Endothelial cell (in vitro differentiated cells): ENCODE results near the gene EPM2A. TPM values are rescaled to one million over a fixed set of nuclear protein-coding genes. Genes with fewer than 3 reads are reported as not detected.

ENCODE experiments used
- DNase-seq: peaks from one replicate; pipeline ENCODE4 v3.0.0; 2021; ENCODE audit warnings: low spot score
- H3K27ac Mint-ChIP-seq: one replicate; pipeline ENCODE4 v1.8.0; 2021; ENCODE audit warnings: mixed read lengths, inconsistent platforms; ENCODE audit not compliant: unreplicated experiment
- H3K27me3 Mint-ChIP-seq: one replicate; pipeline ENCODE4 v1.8.0; 2021; ENCODE audit warnings: mild to moderate bottlenecking, moderate library complexity, mixed read lengths, inconsistent platforms; ENCODE audit not compliant: unreplicated experiment
- H3K36me3 Mint-ChIP-seq: one replicate; pipeline ENCODE4 v1.8.0; 2021; ENCODE audit warnings: mild to moderate bottlenecking, low read depth, mixed read lengths, inconsistent platforms; ENCODE audit not compliant: unreplicated experiment
- H3K4me1 Mint-ChIP-seq: one replicate; pipeline ENCODE4 v1.8.0; 2021; ENCODE audit warnings: mild to moderate bottlenecking, mixed read lengths, inconsistent platforms; ENCODE audit not compliant: unreplicated experiment
- H3K4me3 Mint-ChIP-seq: one replicate; pipeline ENCODE4 v1.8.0; 2021; ENCODE audit warnings: mild to moderate bottlenecking, mixed read lengths, inconsistent platforms; ENCODE audit not compliant: unreplicated experiment
- H3K9me3 Mint-ChIP-seq: one replicate; pipeline ENCODE4 v1.8.0; 2021; ENCODE audit warnings: mixed read lengths, inconsistent platforms; ENCODE audit not compliant: unreplicated experiment
- total RNA-seq: library from RNA; stranded (reverse); fragmentation: NEBNext Ultra II Directional; extraction: Animal tissue kit (Norgen Biotek cat#: 25700); gene quantifications from one replicate; pipeline ENCODE4 v1.2.1, GENCODE V29; 2021; ENCODE audit not compliant: unreplicated experiment
- TF ChIP-seq, protein P1 (sequence below): fragments of 200-600 bp; sonication (generic); IDR thresholded peaks from one replicate; pipeline ENCODE4 v1.5.0; 2021; ENCODE audit warnings: antibody characterized with exemption; ENCODE audit not compliant: unreplicated experiment

The EPM2A gene
- total RNA-seq, 1 donor from 2014 or later: 6.1 TPM

DNA sequence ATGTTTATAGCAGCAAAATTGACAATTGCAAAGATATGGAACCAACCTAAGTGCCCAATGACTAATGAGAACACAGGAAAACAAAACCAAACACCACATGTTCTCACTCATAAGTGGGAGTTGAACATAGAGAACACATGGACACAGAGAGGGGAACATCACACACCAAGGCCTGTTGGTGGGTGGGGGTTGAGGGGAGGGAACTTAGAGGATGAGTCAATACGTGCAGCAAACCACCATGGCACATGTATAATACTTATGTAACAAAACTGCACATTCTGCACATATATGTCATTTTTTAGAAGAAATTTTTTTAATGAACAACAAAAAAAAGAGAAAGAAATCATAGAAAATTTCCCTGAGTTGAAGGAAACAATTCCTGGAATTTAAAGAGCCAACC lies 3.9 kb downstream of the EPM2A start:
- Mint-ChIP-seq H3K36me3 (peaks cover 17% of the 10 kb centered on the region), H3K9me3 (peaks cover 15% of the 10 kb centered on the region), H3K4me3 (no peak overlapping the region), H3K4me1 (peaks cover 6% of the 10 kb centered on the region), H3K27me3 (peaks cover 11% of the 10 kb centered on the region), H3K27ac (no peak overlapping the region)
- no peak for DNase-seq
- TF ChIP-seq, protein P1, sequence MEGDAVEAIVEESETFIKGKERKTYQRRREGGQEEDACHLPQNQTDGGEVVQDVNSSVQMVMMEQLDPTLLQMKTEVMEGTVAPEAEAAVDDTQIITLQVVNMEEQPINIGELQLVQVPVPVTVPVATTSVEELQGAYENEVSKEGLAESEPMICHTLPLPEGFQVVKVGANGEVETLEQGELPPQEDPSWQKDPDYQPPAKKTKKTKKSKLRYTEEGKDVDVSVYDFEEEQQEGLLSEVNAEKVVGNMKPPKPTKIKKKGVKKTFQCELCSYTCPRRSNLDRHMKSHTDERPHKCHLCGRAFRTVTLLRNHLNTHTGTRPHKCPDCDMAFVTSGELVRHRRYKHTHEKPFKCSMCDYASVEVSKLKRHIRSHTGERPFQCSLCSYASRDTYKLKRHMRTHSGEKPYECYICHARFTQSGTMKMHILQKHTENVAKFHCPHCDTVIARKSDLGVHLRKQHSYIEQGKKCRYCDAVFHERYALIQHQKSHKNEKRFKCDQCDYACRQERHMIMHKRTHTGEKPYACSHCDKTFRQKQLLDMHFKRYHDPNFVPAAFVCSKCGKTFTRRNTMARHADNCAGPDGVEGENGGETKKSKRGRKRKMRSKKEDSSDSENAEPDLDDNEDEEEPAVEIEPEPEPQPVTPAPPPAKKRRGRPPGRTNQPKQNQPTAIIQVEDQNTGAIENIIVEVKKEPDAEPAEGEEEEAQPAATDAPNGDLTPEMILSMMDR: no peak

DNA sequence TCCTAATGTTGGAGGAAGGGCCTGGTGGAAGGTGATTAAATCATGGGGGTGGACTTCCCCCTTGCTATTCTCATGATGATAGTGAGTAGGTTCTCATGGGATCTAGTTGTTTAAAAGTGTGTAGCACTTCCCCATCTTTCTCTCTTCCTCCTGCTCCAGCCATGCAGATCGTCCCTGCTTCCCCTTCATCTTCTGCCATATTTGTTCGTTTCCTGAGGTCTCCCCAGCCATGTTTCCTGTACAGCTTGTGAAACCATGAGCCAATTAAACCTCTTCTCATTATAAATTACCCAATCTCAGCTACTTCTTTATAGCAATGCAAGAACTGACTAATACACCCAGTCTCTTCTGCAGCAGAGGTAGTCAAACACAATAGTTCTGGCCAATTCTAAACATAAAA lies 5.4 kb downstream of the EPM2A start:
- Mint-ChIP-seq H3K4me1 (peaks cover 2% of the 10 kb centered on the region), H3K27ac (no peak overlapping the region), H3K4me3 (no peak overlapping the region), H3K36me3 (peaks cover 17% of the 10 kb centered on the region), H3K27me3 (peaks cover 6% of the 10 kb centered on the region), H3K9me3 (peaks cover 15% of the 10 kb centered on the region)
- no peak for DNase-seq
- TF ChIP-seq, protein P1: no peak

DNA sequence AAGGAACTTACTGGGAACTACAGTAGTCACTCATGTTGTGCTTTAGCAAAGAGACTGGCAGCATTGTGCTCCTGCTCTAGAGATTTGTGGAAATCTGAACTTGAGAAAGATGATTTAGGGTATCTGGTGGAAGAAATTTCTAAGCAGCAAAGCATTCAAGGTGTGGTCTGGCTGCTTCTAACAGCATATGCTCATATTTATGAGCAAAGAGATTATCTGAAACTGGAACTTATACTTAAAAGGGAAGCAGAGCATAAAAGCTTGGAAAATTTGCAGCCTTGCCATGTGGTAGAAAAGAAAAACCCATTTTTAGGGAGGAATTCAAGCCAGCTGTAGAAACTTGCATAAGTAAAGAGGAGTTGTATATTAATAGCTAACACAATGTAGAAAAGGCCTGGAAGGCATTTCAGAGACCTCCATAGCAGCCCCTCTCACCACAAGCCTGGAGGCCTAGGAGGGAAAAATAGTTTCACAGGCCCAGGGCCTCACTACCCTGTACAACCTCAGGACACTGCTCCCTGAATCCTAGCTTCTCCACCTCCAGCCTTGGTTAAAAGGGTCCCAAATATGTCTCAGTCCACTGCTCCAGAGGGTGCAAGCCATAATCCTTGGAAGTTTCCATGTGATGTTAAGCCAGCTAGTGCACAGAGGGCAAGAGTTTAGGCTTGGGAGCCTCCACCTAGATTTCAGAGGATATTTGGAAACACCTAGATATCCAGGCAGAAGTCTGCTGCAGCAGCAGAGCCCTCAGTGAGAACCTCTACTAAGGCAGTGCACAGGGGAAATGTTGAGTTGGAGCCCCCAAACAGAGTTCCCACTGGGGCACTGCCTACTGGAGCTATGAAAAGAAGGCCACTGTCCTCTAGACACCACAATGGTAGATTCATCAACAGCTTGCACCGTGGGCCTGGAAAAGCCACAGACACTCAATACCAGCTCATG lies 6.6 kb downstream of the EPM2A start:
- Mint-ChIP-seq H3K27me3 (peaks cover 2% of the 10 kb centered on the region), H3K9me3 (peaks cover 15% of the 10 kb centered on the region)
- TF ChIP-seq, protein P1: no peak

DNA sequence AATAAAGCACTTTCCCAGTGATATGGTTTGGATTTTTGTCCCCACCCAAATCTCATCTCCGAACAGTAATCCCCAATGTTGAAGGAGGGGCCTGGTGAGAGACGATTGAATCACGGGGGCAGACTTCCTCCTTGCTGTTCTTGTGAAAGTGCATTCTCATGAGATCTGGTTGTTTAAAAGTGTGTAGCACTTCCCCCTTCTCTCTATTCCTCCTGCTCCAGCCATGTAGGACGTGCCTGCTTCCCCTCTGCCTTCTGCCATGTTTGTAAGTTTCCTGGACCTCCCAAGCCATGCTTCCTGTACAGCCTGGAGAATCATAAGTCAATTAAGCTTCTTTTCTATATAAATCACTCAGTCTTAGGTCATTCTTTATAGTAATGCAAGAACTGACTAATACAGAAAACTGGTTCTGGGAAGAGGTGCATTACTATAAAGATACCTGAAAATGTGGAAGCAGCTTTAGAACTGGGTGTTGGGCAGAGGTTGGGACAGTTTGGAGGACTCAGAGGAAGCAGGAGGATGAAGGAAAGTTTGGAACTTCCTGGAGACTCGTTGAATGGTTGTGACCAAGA lies 7.4 kb downstream of the EPM2A start:
- H3K9me3 Mint-ChIP-seq: peaks cover 15% of the 10 kb centered on the region
- no peak overlapping the region for H3K4me3 Mint-ChIP-seq
- H3K4me1 Mint-ChIP-seq: no peaks in the 10 kb centered on the region
- TF ChIP-seq, protein P1: no peak
- peaks cover 2% of the 10 kb centered on the region for H3K27me3 Mint-ChIP-seq
- no peak overlapping the region for H3K27ac Mint-ChIP-seq
- H3K36me3 Mint-ChIP-seq: peaks cover 14% of the 10 kb centered on the region
- DNase-seq: no peak

More for the DNA sequence above, 6.6 kb downstream of the EPM2A start:
- H3K36me3 Mint-ChIP-seq: peaks cover 14% of the 10 kb centered on the region
- H3K27ac Mint-ChIP-seq: no peak overlapping the region
- H3K4me3 Mint-ChIP-seq: no peak overlapping the region
- H3K4me1 Mint-ChIP-seq: no peaks in the 10 kb centered on the region
- no peak for DNase-seq

DNA sequence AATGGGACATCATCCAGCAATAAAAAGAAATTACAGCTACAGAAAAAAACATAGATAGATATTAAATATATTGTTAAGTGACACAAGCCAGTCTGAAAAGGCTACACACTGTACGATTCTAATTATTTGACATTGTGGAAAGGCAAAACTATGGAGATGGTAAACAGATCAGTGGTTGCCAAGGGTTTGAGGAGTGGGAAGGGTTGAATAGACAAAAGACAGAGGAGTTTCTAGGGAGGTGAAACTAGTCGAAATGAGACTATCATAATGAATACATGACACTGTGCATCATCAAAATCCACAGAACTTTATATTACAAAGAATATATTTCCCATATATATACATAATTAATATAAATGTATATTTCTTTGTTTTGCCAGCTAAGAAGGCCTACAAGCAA lies 9.8 kb downstream of the EPM2A start:
- no peak overlapping the region for H3K27ac Mint-ChIP-seq
- peaks cover 15% of the 10 kb centered on the region for H3K9me3 Mint-ChIP-seq
- peaks cover 1% of the 10 kb centered on the region for H3K27me3 Mint-ChIP-seq
- H3K36me3 Mint-ChIP-seq: peaks cover 14% of the 10 kb centered on the region
- TF ChIP-seq, protein P1: no peak
- no peak for DNase-seq
- no peak overlapping the region for H3K4me3 Mint-ChIP-seq
- no peaks in the 10 kb centered on the region for H3K4me1 Mint-ChIP-seq
